GM12892 (cell line): ENCODE results near the gene GHR.

Experiments used
- DNase-seq: peaks from one replicate; pipeline ENCODE4 v3.0.0; 2011; ENCODE audit not compliant: insufficient read length
- FAIRE-seq: peaks from 2 replicates; lab custom pipeline; 2011; peaks lifted over from hg19 to GRCh38; lab: Jason Lieb, UNC
- POLR2A ChIP-seq: IDR thresholded peaks from 2 replicates; pipeline ENCODE4 v1.6.1; 2011; ENCODE audit warnings: low read depth, low read length, control low read depth
- POLR2AphosphoS5 ChIP-seq: IDR thresholded peaks from 2 replicates; pipeline ENCODE4 v1.6.1; 2011; ENCODE audit warnings: low read depth, low read length, control low read depth
- TAF1 ChIP-seq: IDR thresholded peaks from 2 replicates; pipeline ENCODE4 v1.6.1; 2011; ENCODE audit warnings: low read depth, mild to moderate bottlenecking, control low read depth, low read length, borderline replicate concordance

GHR gene

DNA sequence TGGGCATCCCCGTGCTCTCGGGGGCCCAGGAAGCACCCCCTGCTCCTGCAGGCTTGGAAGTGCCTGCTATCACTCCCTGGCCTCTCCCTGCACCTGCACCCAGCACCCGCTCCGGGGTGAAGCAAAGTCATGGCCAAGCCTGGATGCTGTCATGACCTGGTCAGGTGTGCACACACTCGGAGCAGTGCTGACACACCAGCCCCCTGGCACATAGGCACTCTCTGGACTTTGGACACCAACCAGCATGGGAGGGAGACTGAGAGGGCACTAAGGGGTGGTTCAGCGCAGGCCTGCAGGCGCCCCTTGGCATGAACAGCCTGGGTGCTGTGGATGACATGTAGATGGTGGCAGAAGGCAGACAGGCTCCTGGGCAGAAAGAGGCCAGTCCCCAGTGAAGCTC is 158.6 kb downstream of the GHR start:
- no peak for DNase-seq
- TF ChIP-seq TAF1 (no peak), POLR2AphosphoS5 (no peak), POLR2A (no peak)
- FAIRE-seq: no peak

DNA sequence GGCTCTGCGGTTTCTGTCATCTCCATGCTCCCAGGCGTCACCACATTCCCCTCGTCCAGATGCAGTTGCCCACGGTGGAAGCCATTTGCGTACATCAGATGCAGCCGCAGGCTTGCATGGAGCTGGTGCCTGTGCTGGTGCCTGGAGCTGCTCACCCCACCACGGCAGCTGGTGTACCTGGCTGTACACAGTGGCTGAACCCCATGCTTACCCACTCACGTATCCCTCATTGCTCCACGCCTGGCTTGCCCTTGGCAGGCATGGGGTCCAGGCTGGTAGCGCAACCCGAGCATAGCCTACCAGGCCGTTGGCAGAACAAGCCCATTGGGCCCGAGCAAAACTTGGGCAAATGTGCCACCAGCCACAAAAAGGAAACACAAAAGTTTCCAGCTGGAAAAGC is 159.5 kb downstream of the GHR start:
- FAIRE-seq (no peak), DNase-seq (no peak)
- TF ChIP-seq TAF1: no peak
- no peak for TF ChIP-seq POLR2A
- TF ChIP-seq POLR2AphosphoS5: no peak

DNA sequence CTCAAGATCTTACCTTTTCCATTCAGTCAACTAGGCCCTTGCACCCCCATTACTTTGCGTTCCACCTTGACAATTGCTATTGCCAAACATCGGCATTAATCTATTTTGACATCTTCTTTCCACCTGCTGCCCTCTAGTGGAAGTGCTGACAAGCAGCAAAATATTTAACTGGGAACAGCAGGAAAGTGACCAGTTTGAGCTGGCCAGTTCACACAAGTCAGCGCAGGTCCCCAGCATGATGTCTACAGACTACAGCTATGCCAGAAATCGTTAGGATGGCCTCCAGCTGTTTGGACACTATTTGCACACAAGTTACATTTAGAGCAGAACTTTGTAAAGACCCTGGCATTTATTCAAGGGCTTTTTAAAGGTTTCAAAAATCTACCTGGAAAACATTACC is 160.1 kb downstream of the GHR start:
- TF ChIP-seq TAF1: no peak
- TF ChIP-seq POLR2AphosphoS5: no peak
- TF ChIP-seq POLR2A: no peak
- FAIRE-seq: peak; percentile 87
- DNase-seq: peak; percentile 29

- DNase-seq (no peak), FAIRE-seq (no peak)
- TF ChIP-seq POLR2A: no peak
- no peak for TF ChIP-seq POLR2AphosphoS5
Measured at GRCh38 chr5:42586625-42587024, 163.4 kb downstream of the GHR start.

DNA sequence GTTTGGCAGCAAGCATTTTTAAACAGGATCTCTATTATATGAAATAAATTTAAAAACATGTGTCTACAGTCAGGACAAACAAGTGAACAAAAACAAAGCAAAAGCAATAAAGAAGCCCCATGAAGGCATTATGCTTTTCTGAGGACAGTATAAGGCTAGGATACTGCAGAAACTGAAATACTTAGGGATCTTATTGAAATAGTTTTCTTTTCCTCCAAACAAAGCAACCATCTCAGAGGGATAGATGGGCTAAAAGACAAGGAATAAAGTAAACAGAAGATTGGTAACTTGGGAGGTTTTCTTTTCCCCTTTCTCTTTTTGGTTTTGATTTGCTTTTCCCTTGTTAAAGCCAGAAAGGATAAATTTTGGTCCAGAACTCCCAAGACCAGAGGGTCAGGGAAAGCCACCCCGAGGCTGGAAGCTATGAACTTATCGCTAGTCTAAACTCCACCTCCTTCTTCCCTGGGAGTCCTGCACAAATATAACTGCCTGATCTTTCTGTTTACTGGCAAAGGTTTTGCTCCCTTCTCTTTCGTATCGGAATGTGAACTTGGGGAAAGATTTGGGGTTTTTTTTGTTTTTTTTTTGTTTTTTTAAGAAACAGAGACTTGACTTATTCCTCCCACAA is 164.0 kb downstream of the GHR start:
- DNase-seq (no peak), FAIRE-seq (no peak)
- no peak for TF ChIP-seq POLR2AphosphoS5
- TF ChIP-seq POLR2A: no peak
- TF ChIP-seq TAF1: no peak

DNA sequence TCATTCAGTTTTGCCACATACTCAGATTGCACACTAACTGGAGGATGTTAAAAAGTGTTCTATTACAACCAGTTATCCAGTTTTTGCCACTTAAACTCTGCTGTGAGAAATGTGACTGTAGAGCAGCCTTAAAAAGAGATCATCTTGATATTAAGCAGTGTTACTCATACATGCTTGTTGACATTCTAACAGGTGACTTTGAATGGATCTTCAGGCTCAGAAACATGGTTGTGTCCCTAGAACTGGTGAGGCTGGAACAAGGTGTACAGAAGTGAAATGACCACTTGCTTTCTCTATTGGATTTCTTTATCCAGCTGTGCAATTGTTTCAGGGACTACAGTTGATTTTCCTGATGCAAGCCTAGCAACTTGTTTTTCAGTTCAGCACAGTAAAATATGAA is 167.3 kb downstream of the GHR start:
- TF ChIP-seq POLR2AphosphoS5 (no peak), TAF1 (no peak), POLR2A (no peak)
- no peak for FAIRE-seq
- no peak for DNase-seq

GRCh38 chr5:42591015-42591414 is 167.8 kb downstream of the GHR start:
- DNase-seq (no peak), FAIRE-seq (peak; percentile 24)
- TF ChIP-seq TAF1: no peak
- no peak for TF ChIP-seq POLR2AphosphoS5
- no peak for TF ChIP-seq POLR2A

GRCh38 chr5:42592401-42593140 is 169.3 kb downstream of the GHR start:
- DNase-seq (no peak), FAIRE-seq (no peak)
- TF ChIP-seq POLR2AphosphoS5: no peak

DNA sequence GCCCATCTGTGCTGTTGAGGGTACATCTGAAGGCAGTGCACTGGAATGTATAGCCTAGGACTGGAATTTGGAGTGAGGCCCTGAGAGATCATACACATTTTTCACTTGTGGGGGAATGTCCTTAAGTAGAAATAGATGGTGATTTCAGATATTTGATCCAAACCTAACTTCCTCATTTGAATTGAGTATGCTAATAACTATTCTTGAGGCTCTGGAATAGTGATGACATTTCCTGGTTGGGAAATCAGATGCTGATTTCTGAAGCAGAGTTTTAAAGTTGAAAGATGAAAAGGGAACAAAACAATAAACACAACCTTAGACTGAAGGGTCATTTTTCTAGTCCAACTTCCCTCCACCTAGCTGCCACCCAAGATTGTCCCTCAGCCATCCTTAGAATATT is 170.4 kb downstream of the GHR start:
- TF ChIP-seq POLR2AphosphoS5: no peak
- TF ChIP-seq TAF1: no peak
- TF ChIP-seq POLR2A: no peak
- no peak for DNase-seq
- no peak for FAIRE-seq

DNA sequence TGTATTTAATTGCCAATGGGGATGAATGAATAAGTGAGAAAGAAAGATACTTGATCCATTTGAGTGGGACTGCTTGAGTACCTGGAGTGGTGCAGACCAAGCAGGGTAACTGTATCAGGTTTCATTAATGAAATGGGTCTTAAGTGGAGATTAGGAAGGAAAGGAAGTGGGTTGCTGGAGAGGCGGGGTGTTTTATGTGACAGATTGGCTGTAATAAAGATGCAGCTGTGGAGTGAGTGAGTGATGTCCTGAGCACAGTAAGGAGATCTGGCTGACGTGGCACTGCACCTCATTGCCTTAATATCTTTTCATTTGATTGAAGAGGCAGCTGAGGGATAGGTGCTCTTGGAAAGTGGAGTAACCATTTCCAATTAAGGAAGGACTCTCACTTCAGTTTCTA is 172.4 kb downstream of the GHR start:
- FAIRE-seq (no peak), DNase-seq (no peak)
- TF ChIP-seq TAF1: no peak

DNA sequence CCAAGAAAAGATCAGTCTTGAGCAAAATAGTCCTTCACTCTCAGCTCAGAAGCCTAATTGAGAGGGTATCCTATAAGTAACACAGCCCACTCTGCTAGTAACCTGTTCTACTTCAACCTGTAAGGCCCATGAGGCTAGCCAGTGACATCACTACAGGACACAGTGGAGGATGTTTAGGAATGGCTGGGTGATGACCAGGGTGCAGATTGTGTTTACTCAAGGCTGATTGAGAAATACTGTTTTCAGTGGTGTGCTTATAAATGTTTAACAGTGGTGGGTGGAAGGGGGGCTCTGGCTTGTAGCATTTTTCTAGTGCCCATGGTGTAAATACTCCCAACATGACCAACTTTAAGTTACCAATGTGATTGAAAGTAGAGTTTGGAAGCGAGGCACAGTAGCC is 173.6 kb downstream of the GHR start:
- DNase-seq: no peak
- TF ChIP-seq TAF1 (no peak), POLR2A (no peak), POLR2AphosphoS5 (no peak)
- no peak for FAIRE-seq

DNA sequence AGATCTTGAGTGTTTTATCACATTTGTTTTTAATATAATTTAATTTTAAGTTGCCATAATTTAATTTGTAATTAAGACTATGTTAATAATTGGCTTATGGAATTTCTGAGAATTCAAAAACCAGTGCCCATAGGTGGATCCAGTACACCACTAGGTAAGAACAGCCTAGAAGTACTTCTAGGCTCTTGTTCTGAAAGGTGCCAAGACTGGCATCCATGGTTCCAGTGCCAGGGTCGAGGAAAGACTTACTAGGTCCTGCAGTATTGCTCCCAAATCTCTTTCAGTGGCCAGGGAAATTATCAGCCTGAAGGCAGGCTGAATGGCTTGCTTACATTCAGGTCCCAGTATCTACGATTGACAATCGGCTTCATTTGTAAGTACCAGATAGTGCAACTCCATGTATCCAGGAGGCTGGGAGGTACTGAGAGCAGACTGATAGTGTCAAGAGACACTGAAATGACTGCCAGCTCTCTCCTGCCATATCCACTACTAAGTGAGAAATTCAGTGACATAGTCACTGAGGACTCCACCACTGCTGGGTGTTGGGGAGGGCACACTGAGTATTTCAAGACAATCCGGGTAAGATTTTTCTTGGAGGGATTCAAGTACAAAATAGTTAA is 174.2 kb downstream of the GHR start:
- FAIRE-seq: no peak
- no peak for DNase-seq
- TF ChIP-seq POLR2A: no peak

GRCh38 chr5:42598311-42598710 is 175.1 kb downstream of the GHR start:
- TF ChIP-seq POLR2A (no peak), POLR2AphosphoS5 (no peak), TAF1 (no peak)
- FAIRE-seq: no peak
- no peak for DNase-seq
